Pancreas (tissue), 10 donors: ENCODE data around the gene ANO10. TPM values are rescaled to one million over a fixed set of nuclear protein-coding genes. Genes with fewer than 3 reads are reported as not detected.
"Not testable (repeated sequence)": the region's sequence is repeated elsewhere in the genome, so short reads cannot be mapped to it uniquely, and the experiment has no call there.

ENCODE experiments used
- ATAC-seq, 4 donors: fragments of 200-7000 bp; cut with Tn5 transposase; one replicate each; pipeline versions ENCODE4 v1.8.0 to v1.9.1; 2020; ENCODE audit warnings: mild to moderate bottlenecking in 4 of 4, moderate library complexity in 4 of 4
- DNase-seq, 6 donors: peaks; one replicate each; pipeline ENCODE4 v3.0.0-alpha.2; 2020
- FAIRE-seq: peaks from 2 replicates; lab custom pipeline; 2012; peaks lifted over from hg19 to GRCh38; lab: Jason Lieb, UNC
- H3K27ac ChIP-seq, 4 donors: fragments of 200-600 bp; sonication (generic); 1 replicate in 3 of 4; 2 replicates in 1 of 4; pipeline versions ENCODE4 v1.5.0 to v1.8.0; 2020
- H3K27me3 ChIP-seq, 4 donors: fragments of 200-600 bp; one replicate each; pipeline ENCODE4 v1.8.0; 2021
- H3K36me3 ChIP-seq, 3 donors: fragments of 200-600 bp; sonication (generic) in 1 of 3; one replicate each; pipeline versions ENCODE4 v1.5.0 to v1.8.0; 2020 to 2021
- H3K4me1 ChIP-seq, 3 donors: fragments of 200-600 bp; one replicate each; pipeline ENCODE4 v1.8.0; 2021
- H3K4me3 ChIP-seq, 4 donors: fragments of 200-600 bp; sonication (generic) in 2 of 4; one replicate each; pipeline versions ENCODE4 v1.5.0 to v1.8.0; 2020 to 2021
- H3K9me3 ChIP-seq, 4 donors: fragments of 200-600 bp; one replicate each; pipeline ENCODE4 v1.8.0; 2021
- CTCF ChIP-seq, 4 donors: fragments of 200-600 bp; sonication (generic) in 3 of 4; IDR thresholded peaks; one replicate each; pipeline versions ENCODE4 v1.5.0 to v1.8.0; 2021; ENCODE audit warnings: antibody characterized with exemption in 4 of 4
- WGBS, 2 donors: extraction: QIAGEN DNeasy Blood & Tissue Kit; methylation state at CpG; one replicate each; pipeline ENCODE4 v1.1.7; 2013; 5-methylcytosine and 5-hydroxymethylcytosine counted together
- intact Hi-C, 3 donors: fragments of 100-400 bp; cut with DNase I; formaldehyde crosslinking; loops; one replicate each; pipeline versions ENCODE4 v1.11.1 to v1.14.2; 2022
- polyA plus RNA-seq, 2 donors: library from polyadenylated mRNA; stranded (reverse); fragments of 200-250 nt; gene quantifications; one replicate each; pipeline ENCODE4 v1.2.3, GENCODE V29; 2013
- total RNA-seq, 6 donors: library from RNA; stranded (reverse); fragmentation: NEBNext Ultra II Directional in 4 of 6; extraction: Animal tissue kit (Norgen Biotek cat#: 25700) in 4 of 6; gene quantifications; one replicate each; pipeline versions ENCODE4 v1.2.1 to v1.2.4, GENCODE V29; 2021 to 2023
- donor health status: healthy with polysubstance abuse.
- donor health status: DM: no; HTN: no; CAD: no; lungs with moderate emphysema.
- donor health status: DM: no; HTN: no; CAD: no.
- donor health status: control.
- donor health status: control.
- donor health status: Bipolar disorder and iron deficiency.
- donor health status: DM: yes; HTN: yes; CAD: no.
- donor health status: DM: no; HTN: no; CAD: no.
- donor health status: DM: no; HTN: no; CAD: no.
- donor health status: DM: yes; HTN: yes; CAD: no.

Gene ANO10
- total RNA-seq (10 to 100 TPM in 4 of 6 donors, 1 to 10 TPM in 2; 8.8 to 17.6 (median 10.7) TPM), polyA plus RNA-seq (1 to 10 TPM; 7.2 to 9.3 TPM)

- Histone ChIP-seq H3K36me3 (no peaks in the 10 kb centered on the region), H3K27me3 (no peaks in the 10 kb centered on the region), H3K4me3 (peak within 1 kb of the TSS; percentile 59 to 87 (median 73)), H3K27ac (peak within 1 kb of the TSS; percentile 33 to 77 (median 62)), H3K9me3 (no peaks in the 10 kb centered on the region), H3K4me1 (peaks cover 0 to 8% (median 0%) of the 10 kb centered on the region in 3 donors)
- ATAC-seq, result peak; percentile 93 to 97 (median 95)
- intact Hi-C loops, result no loop called here
- DNase-seq, result peak; percentile 99 to 100 (median 100)
- peak; percentile 94 for FAIRE-seq
- 1% methylated on average over 73 to 80 of the region's 80 CpGs for WGBS, 2 donors
- TF ChIP-seq CTCF (IDR thresholded peaks at IDR 0.05), result no peak
Observed at GRCh38 chr3:43621656-43622432, at the start of gene ANO10. ANO10 (minus strand) TSS chr3:43622011; CDS start chr3:43605852, 16,159 bp downstream.

GRCh38 chr3:43670635-43671522, 49.1 kb upstream of the ANO10 start:
- H3K36me3 ChIP-seq, result no peaks in the 10 kb centered on the region
- 76 to 81% methylated on average over 5 of the region's 5 CpGs for WGBS, 2 donors
- FAIRE-seq (no peak), DNase-seq (no peak), ATAC-seq (no peak)
- H3K27ac ChIP-seq, result no peak overlapping the region
- intact Hi-C loops, result no loop called here
- no peaks in the 10 kb centered on the region for H3K4me1 ChIP-seq
- no peak overlapping the region for H3K4me3 ChIP-seq
- no peak for TF ChIP-seq CTCF (IDR thresholded peaks at IDR 0.05)
- no peaks in the 10 kb centered on the region for H3K9me3 ChIP-seq
- no peaks in the 10 kb centered on the region for H3K27me3 ChIP-seq

GRCh38 chr3:43665011-43665410, 43.2 kb upstream of the ANO10 start:
- ATAC-seq, H3K27me3 ChIP-seq, DNase-seq, H3K4me1 ChIP-seq, H3K27ac ChIP-seq, H3K36me3 ChIP-seq, FAIRE-seq, H3K9me3 ChIP-seq, intact Hi-C loops, H3K4me3 ChIP-seq: not testable (repeated sequence)
- 95% methylated on average over 3 of the region's 3 CpGs for WGBS, 2 donors

- H3K4me1 ChIP-seq, intact Hi-C loops, DNase-seq, H3K4me3 ChIP-seq, ATAC-seq, FAIRE-seq, H3K27ac ChIP-seq, H3K27me3 ChIP-seq, H3K36me3 ChIP-seq, H3K9me3 ChIP-seq: not testable (repeated sequence)
- 83 to 85% methylated on average over 1 of the region's 1 CpG for WGBS, 2 donors
Observed at GRCh38 chr3:43661376-43661775, 39.6 kb upstream of the ANO10 start.

- FAIRE-seq, result no peak
- 80 to 85% methylated on average over 12 to 13 of the region's 13 CpGs for WGBS, 2 donors
- Histone ChIP-seq H3K27ac (no peak overlapping the region), H3K9me3 (no peaks in the 10 kb centered on the region), H3K36me3 (no peaks in the 10 kb centered on the region), H3K4me3 (no peak overlapping the region), H3K4me1 (no peaks in the 10 kb centered on the region), H3K27me3 (no peaks in the 10 kb centered on the region)
- no peak for TF ChIP-seq CTCF (IDR thresholded peaks at IDR 0.05)
- intact Hi-C loops, result no loop called here
- ATAC-seq, result no peak
- DNase-seq, result no peak
Observed at GRCh38 chr3:43659250-43659880, 37.6 kb upstream of the ANO10 start.

GRCh38 chr3:43656390-43656789, 34.6 kb upstream of the ANO10 start:
- ATAC-seq, H3K36me3 ChIP-seq, DNase-seq, H3K27ac ChIP-seq, H3K4me3 ChIP-seq, H3K4me1 ChIP-seq, H3K27me3 ChIP-seq, H3K9me3 ChIP-seq, intact Hi-C loops, FAIRE-seq: not testable (repeated sequence)
- WGBS, 2 donors, result 94 to 96% methylated on average over 22 of the region's 22 CpGs
